Activated CD4-positive, alpha-beta T cell treated with anti-CD3 and anti-CD28 coated beads, Interleukin-2, amount 10 ng/mL, durations not matched to agents 24 days and 14 days (primary cell): Measurements from ENCODE around the gene ARHGAP6. TPM values are rescaled to one million over a fixed set of nuclear protein-coding genes. Genes with fewer than 3 reads are reported as not detected.

Experiments
- DNase-seq: peaks from one replicate; pipeline ENCODE4 v3.0.0; 2022
- H3K27ac Mint-ChIP-seq: one replicate; pipeline ENCODE4 v1.8.0; 2022; ENCODE audit warnings: mild to moderate bottlenecking, mixed read lengths
- H3K27me3 Mint-ChIP-seq: one replicate; pipeline ENCODE4 v1.8.0; 2022; ENCODE audit warnings: mixed read lengths
- H3K36me3 Mint-ChIP-seq: one replicate; pipeline ENCODE4 v1.8.0; 2022; ENCODE audit warnings: low read depth, mild to moderate bottlenecking, mixed read lengths
- H3K4me1 Mint-ChIP-seq: one replicate; pipeline ENCODE4 v1.8.0; 2021; ENCODE audit warnings: mixed read lengths
- H3K4me3 Mint-ChIP-seq: one replicate; pipeline ENCODE4 v1.8.0; 2022; ENCODE audit warnings: mild to moderate bottlenecking, moderate library complexity, mixed read lengths
- H3K9me3 Mint-ChIP-seq: one replicate; pipeline ENCODE4 v1.8.0; 2021; ENCODE audit warnings: mixed read lengths
- intact Hi-C: fragments of 100-400 bp; cut with micrococcal nuclease; formaldehyde crosslinking; loops from one replicate; pipeline ENCODE4 v1.15.1; 2023
- total RNA-seq: library from RNA; stranded (reverse); gene quantifications from 2 replicates; pipeline ENCODE4 v1.2.3, GENCODE V29; 2022

Gene ARHGAP6
- total RNA-seq, 1 donor from 2014 or later, result not detected

DNA sequence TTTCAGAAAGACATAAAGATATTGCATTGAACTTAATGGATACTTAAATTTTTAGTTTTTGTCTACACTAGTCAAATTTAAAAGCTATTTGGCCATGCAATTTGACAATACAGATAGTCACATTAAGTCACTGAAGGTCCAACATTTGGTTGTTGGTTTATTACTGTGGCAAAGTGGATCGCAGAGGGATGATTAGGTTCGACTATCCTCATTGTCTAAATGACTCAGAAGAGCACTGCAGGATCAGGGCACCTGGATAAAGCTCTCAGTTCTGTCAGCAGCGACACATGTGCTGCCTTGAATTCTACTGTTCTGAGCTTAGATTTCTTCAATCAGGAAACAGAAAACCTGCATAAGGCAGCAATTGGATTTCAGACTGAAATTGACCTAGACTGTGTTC lies 241.8 kb downstream of the ARHGAP6 start:
- peaks cover 13% of the 10 kb centered on the region for H3K27me3 Mint-ChIP-seq
- H3K4me1 Mint-ChIP-seq, result no peaks in the 10 kb centered on the region
- intact Hi-C loops, result no loop called here
- H3K27ac Mint-ChIP-seq, result no peak overlapping the region
- H3K9me3 Mint-ChIP-seq, result no peaks in the 10 kb centered on the region
- no peak for DNase-seq
- no peak overlapping the region for H3K4me3 Mint-ChIP-seq
- H3K36me3 Mint-ChIP-seq, result no peaks in the 10 kb centered on the region

GRCh38 chrX:11423362-11423818 lies 242.3 kb downstream of the ARHGAP6 start:
- H3K4me1 Mint-ChIP-seq, result no peaks in the 10 kb centered on the region
- H3K9me3 Mint-ChIP-seq, result no peaks in the 10 kb centered on the region
- peaks cover 13% of the 10 kb centered on the region for H3K27me3 Mint-ChIP-seq
- intact Hi-C loops, result no loop called here
- no peak overlapping the region for H3K4me3 Mint-ChIP-seq
- DNase-seq, result no peak
- no peaks in the 10 kb centered on the region for H3K36me3 Mint-ChIP-seq
- no peak overlapping the region for H3K27ac Mint-ChIP-seq

DNA sequence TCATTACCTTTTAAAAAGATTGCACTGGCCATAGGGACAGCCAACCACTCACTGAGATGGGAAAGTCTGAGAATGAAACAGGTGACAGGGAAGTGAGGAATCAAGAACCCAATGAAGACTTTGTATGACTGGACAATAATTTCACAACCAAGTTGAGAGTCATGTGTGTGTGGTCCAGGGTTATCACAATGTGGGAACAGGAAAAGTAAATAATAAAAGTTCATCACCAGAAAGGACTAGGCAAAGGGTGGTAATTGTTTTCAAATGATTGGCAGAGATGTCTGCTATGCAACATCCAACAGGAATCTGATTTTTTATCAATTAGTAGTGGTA lies 243.2 kb downstream of the ARHGAP6 start:
- intact Hi-C loops, result no loop called here
- H3K36me3 Mint-ChIP-seq, result no peaks in the 10 kb centered on the region
- no peaks in the 10 kb centered on the region for H3K9me3 Mint-ChIP-seq
- H3K27me3 Mint-ChIP-seq, result peaks cover 10% of the 10 kb centered on the region
- no peak overlapping the region for H3K27ac Mint-ChIP-seq
- no peak for DNase-seq
- H3K4me3 Mint-ChIP-seq, result no peak overlapping the region
- no peaks in the 10 kb centered on the region for H3K4me1 Mint-ChIP-seq

DNA sequence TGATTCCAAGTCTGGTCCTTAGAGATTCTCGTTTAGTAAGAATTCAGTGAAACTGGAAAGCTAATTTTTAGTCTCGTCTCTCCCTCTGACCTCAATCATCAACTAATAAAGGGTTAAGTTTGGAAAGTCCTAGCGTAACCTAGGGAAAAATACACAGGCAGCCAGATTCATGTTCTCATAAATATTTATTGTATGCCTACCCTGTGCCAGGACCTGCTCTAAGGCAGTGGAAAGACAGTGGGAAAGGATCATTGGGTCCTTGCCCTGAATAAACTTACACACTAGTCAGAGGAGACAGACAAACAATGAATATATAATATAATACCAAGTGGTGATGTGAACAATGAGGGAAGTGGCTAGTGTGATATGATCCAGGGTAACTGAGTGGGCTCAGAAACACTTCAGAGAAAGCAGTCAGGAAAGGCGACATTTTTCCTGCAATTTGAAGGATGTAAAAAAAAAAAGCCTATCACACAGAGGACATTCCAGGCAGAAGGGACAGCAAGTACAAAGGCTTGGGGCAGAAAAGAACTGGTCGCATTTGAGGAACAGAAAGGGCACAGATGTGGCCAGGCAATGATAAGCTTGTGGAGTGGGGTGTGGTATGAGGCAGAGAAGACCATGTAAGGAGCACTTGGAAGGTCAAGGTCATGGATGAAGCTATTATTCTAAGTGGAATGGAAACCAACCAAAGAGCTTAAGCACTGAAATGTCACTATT lies 243.8 kb downstream of the ARHGAP6 start:
- H3K27ac Mint-ChIP-seq, result no peak overlapping the region
- no peaks in the 10 kb centered on the region for H3K36me3 Mint-ChIP-seq
- H3K9me3 Mint-ChIP-seq, result no peaks in the 10 kb centered on the region
- intact Hi-C loops, result no loop called here
- peaks cover 8% of the 10 kb centered on the region for H3K27me3 Mint-ChIP-seq
- no peak overlapping the region for H3K4me3 Mint-ChIP-seq
- H3K4me1 Mint-ChIP-seq, result no peaks in the 10 kb centered on the region
- no peak for DNase-seq

- no peak overlapping the region for H3K4me3 Mint-ChIP-seq
- H3K27me3 Mint-ChIP-seq, result peaks cover 3% of the 10 kb centered on the region
- H3K4me1 Mint-ChIP-seq, result no peaks in the 10 kb centered on the region
- intact Hi-C loops, result no loop called here
- DNase-seq, result no peak
- H3K36me3 Mint-ChIP-seq, result no peaks in the 10 kb centered on the region
- H3K27ac Mint-ChIP-seq, result no peak overlapping the region
- no peaks in the 10 kb centered on the region for H3K9me3 Mint-ChIP-seq
Observed at GRCh38 chrX:11420851-11421250, 244.9 kb downstream of the ARHGAP6 start.

DNA sequence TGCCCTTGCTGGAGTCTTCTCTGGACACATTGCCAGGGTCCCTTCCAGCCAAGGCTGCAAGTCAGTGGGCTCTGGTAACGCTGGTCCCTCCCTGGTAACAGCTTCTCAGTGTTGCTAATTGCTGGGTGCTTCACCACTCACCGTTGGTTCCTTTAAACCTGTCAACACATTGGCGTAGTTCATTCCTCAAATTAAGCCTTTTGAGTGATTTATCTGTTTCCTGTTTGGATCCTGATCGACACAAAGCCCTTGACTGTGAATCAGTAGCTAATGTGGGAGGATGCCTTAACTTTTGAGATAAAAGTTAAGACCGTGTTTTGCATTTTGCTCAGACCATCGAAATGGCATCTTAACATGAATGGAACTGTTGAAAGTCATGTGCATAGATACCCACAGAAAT lies 246.6 kb downstream of the ARHGAP6 start:
- no peaks in the 10 kb centered on the region for H3K9me3 Mint-ChIP-seq
- H3K36me3 Mint-ChIP-seq, result no peaks in the 10 kb centered on the region
- no peak for DNase-seq
- H3K4me1 Mint-ChIP-seq, result no peaks in the 10 kb centered on the region
- H3K27me3 Mint-ChIP-seq, result no peaks in the 10 kb centered on the region
- no peak overlapping the region for H3K4me3 Mint-ChIP-seq
- intact Hi-C loops, result no loop called here
- no peak overlapping the region for H3K27ac Mint-ChIP-seq

GRCh38 chrX:11416600-11416999 lies 249.1 kb downstream of the ARHGAP6 start:
- Mint-ChIP-seq H3K9me3 (no peaks in the 10 kb centered on the region), H3K36me3 (no peaks in the 10 kb centered on the region), H3K27ac (no peak overlapping the region), H3K4me3 (no peak overlapping the region), H3K4me1 (no peaks in the 10 kb centered on the region), H3K27me3 (no peaks in the 10 kb centered on the region)
- DNase-seq, result no peak
- intact Hi-C loops, result no loop called here

DNA sequence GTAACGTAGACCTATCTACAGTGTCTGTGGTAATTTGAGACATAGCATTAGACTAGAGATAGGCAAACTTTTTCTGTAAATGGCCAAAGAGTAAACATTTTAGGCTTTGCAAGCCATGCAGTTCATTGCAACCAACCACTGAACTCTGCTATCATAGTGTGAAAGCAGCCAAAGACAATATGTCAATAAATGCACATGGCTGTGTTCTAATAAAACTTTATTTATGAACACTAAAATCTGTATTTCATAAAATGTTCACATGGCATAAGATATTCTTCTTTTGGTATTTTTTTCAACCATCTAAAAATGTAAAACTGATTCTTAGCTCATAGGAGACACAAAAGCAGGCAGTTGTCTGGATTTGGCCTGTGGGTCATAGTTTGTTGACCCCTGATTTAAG lies 251.6 kb downstream of the ARHGAP6 start:
- Mint-ChIP-seq H3K4me3 (no peak overlapping the region), H3K27ac (no peak overlapping the region), H3K9me3 (no peaks in the 10 kb centered on the region), H3K4me1 (no peaks in the 10 kb centered on the region), H3K36me3 (no peaks in the 10 kb centered on the region), H3K27me3 (no peaks in the 10 kb centered on the region)
- no peak for DNase-seq
- intact Hi-C loops, result no loop called here

- no peaks in the 10 kb centered on the region for H3K36me3 Mint-ChIP-seq
- no peaks in the 10 kb centered on the region for H3K9me3 Mint-ChIP-seq
- H3K27me3 Mint-ChIP-seq, result no peaks in the 10 kb centered on the region
- H3K27ac Mint-ChIP-seq, result no peak overlapping the region
- no peak overlapping the region for H3K4me3 Mint-ChIP-seq
- no peaks in the 10 kb centered on the region for H3K4me1 Mint-ChIP-seq
- intact Hi-C loops, result no loop called here
- no peak for DNase-seq
Observed at GRCh38 chrX:11412715-11413623, 252.8 kb downstream of the ARHGAP6 start.

- H3K4me3 Mint-ChIP-seq, result no peak overlapping the region
- H3K4me1 Mint-ChIP-seq, result no peaks in the 10 kb centered on the region
- intact Hi-C loops, result no loop called here
- H3K9me3 Mint-ChIP-seq, result no peaks in the 10 kb centered on the region
- no peak for DNase-seq
- H3K36me3 Mint-ChIP-seq, result no peaks in the 10 kb centered on the region
- no peak overlapping the region for H3K27ac Mint-ChIP-seq
- H3K27me3 Mint-ChIP-seq, result no peaks in the 10 kb centered on the region
Observed at GRCh38 chrX:11409957-11410356, 255.8 kb downstream of the ARHGAP6 start.

- Mint-ChIP-seq H3K4me1 (no peaks in the 10 kb centered on the region), H3K9me3 (no peaks in the 10 kb centered on the region), H3K4me3 (no peak overlapping the region), H3K27me3 (no peaks in the 10 kb centered on the region), H3K27ac (no peak overlapping the region), H3K36me3 (no peaks in the 10 kb centered on the region)
- intact Hi-C loops, result no loop called here
- DNase-seq, result no peak
Observed at GRCh38 chrX:11408783-11409182, 256.9 kb downstream of the ARHGAP6 start.

DNA sequence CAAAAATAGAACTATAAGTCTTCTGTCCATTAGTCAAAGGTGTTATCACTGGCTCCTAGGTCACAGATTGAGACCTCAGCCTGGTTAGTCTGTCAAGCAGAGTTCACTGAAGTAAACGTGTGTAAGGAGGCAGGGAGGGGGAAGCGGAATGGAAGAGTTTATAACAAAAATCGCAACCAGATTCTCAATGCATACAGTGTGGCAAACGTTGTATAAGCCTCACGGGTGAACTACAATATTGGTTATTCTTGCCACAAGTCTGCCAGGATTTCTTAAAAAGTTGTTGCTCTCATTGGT lies 257.7 kb downstream of the ARHGAP6 start:
- H3K4me1 Mint-ChIP-seq, result no peaks in the 10 kb centered on the region
- no peaks in the 10 kb centered on the region for H3K36me3 Mint-ChIP-seq
- DNase-seq, result no peak
- no peaks in the 10 kb centered on the region for H3K9me3 Mint-ChIP-seq
- no peak overlapping the region for H3K4me3 Mint-ChIP-seq
- H3K27ac Mint-ChIP-seq, result no peak overlapping the region
- H3K27me3 Mint-ChIP-seq, result no peaks in the 10 kb centered on the region
- intact Hi-C loops, result no loop called here

GRCh38 chrX:11407331-11408108 lies 258.2 kb downstream of the ARHGAP6 start:
- no peak overlapping the region for H3K27ac Mint-ChIP-seq
- intact Hi-C loops, result no loop called here
- H3K4me1 Mint-ChIP-seq, result no peaks in the 10 kb centered on the region
- no peaks in the 10 kb centered on the region for H3K27me3 Mint-ChIP-seq
- H3K36me3 Mint-ChIP-seq, result no peaks in the 10 kb centered on the region
- H3K9me3 Mint-ChIP-seq, result no peaks in the 10 kb centered on the region
- H3K4me3 Mint-ChIP-seq, result no peak overlapping the region
- no peak for DNase-seq

- H3K9me3 Mint-ChIP-seq, result no peaks in the 10 kb centered on the region
- no peaks in the 10 kb centered on the region for H3K4me1 Mint-ChIP-seq
- no peak for DNase-seq
- intact Hi-C loops, result no loop called here
- H3K36me3 Mint-ChIP-seq, result no peaks in the 10 kb centered on the region
- H3K4me3 Mint-ChIP-seq, result no peak overlapping the region
- H3K27me3 Mint-ChIP-seq, result no peaks in the 10 kb centered on the region
- no peak overlapping the region for H3K27ac Mint-ChIP-seq
Observed at GRCh38 chrX:11406109-11406765, 259.5 kb downstream of the ARHGAP6 start.
